Measurements from ENCODE around the gene NUP210.

DNA sequence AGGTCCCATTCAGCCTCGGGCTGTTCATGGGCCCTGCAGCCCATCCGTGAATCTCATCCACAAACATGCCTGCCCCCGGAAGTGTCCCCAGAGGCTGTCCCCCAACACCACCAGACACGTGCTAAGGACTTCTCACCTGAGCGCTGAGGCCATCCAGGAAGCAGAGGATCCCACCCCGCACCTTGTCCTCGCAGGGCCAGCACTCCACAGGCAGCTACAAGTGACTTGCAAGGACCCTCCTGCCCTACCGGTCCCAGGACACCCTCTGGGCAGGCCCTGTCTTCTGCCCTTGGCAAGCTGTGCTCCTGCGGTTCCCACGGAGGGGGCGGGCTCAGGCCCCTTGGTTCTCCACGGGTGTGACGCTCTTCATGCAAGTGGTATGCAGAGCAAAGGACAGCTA lies 146.0 kb downstream of the NUP210 start:
- TF ChIP-seq, protein P1, sequence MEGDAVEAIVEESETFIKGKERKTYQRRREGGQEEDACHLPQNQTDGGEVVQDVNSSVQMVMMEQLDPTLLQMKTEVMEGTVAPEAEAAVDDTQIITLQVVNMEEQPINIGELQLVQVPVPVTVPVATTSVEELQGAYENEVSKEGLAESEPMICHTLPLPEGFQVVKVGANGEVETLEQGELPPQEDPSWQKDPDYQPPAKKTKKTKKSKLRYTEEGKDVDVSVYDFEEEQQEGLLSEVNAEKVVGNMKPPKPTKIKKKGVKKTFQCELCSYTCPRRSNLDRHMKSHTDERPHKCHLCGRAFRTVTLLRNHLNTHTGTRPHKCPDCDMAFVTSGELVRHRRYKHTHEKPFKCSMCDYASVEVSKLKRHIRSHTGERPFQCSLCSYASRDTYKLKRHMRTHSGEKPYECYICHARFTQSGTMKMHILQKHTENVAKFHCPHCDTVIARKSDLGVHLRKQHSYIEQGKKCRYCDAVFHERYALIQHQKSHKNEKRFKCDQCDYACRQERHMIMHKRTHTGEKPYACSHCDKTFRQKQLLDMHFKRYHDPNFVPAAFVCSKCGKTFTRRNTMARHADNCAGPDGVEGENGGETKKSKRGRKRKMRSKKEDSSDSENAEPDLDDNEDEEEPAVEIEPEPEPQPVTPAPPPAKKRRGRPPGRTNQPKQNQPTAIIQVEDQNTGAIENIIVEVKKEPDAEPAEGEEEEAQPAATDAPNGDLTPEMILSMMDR (conservative IDR thresholded peaks at IDR 0.05; ENCODE audit: low read depth, low read length) = no peak
- TF ChIP-seq EZH2 (IDR thresholded peaks at IDR 0.05; ENCODE audit: low read length, unreplicated experiment) (no peak), EZH2phosphoT487 (IDR thresholded peaks at IDR 0.05; ENCODE audit: borderline replicate concordance, low read length) (no peak)
